Activated T-helper 17 cell treated with anti-CD3 and anti-CD28 coated beads, Interleukin-2, amount 50 U/mL, for 72 hours (primary cell): Measurements from ENCODE around the gene RNU1-4. TPM values are rescaled to one million over a fixed set of nuclear protein-coding genes. Genes with fewer than 3 reads are reported as not detected.
A peak's percentile ranks its signal among the peaks of the same experiment; 100 is the strongest.
"Not testable (repeated sequence)": the region's sequence is repeated elsewhere in the genome, so short reads cannot be mapped to it uniquely, and the experiment has no call there.

Source experiments
- ATAC-seq: fragments of 150-1000 bp; cut with Tn5 transposase; replicated peaks from 2 replicates; pipeline ENCODE4 v1.10.0; 2021; ENCODE audit warnings: mild to moderate bottlenecking, moderate library complexity
- H3K27ac Mint-ChIP-seq: one replicate; pipeline ENCODE4 v1.8.0; 2022; ENCODE audit warnings: mixed read lengths
- H3K27me3 Mint-ChIP-seq: one replicate; pipeline ENCODE4 v1.8.0; 2022; ENCODE audit warnings: mixed read lengths
- H3K36me3 Mint-ChIP-seq: one replicate; pipeline ENCODE4 v1.8.0; 2022; ENCODE audit warnings: low read depth, mild to moderate bottlenecking, mixed read lengths
- H3K4me1 Mint-ChIP-seq: one replicate; pipeline ENCODE4 v1.8.0; 2022; ENCODE audit warnings: mixed read lengths
- H3K4me3 Mint-ChIP-seq: one replicate; pipeline ENCODE4 v1.8.0; 2022; ENCODE audit warnings: mild to moderate bottlenecking, mixed read lengths
- H3K9me3 Mint-ChIP-seq: one replicate; pipeline ENCODE4 v1.8.0; 2022; ENCODE audit warnings: mixed read lengths
- total RNA-seq, 2 donors: library from RNA; stranded (reverse); gene quantifications; one replicate each; pipeline ENCODE4 v1.2.3, GENCODE V29; 2022

The RNU1-4 gene
- total RNA-seq, 2 donors from 2014 or later, result 1,202 to 2,371 TPM

DNA sequence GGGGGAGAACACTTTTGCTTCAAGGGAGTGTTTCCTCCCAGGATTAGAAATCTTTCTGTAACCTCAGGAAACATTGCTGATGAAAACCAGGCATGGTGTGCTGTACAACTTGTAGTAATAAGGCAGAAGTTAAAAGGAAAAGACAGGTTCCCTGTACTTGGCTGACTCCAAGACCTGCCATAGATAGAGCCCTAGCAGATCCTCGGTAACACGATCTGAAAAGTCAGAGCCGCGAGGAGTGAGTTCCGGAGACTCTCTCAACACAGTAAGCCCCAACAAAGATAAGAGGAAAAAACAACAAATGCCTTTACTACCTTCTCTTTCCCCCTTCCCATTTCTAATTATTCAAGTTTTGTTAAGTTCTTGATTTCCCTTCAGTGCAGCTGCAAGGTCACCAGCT lies 7.3 kb downstream of the RNU1-4 start:
- not testable (repeated sequence) for H3K4me3 Mint-ChIP-seq, H3K27me3 Mint-ChIP-seq, ATAC-seq, H3K27ac Mint-ChIP-seq, H3K4me1 Mint-ChIP-seq, H3K36me3 Mint-ChIP-seq, H3K9me3 Mint-ChIP-seq

- H3K36me3 Mint-ChIP-seq, H3K4me3 Mint-ChIP-seq, H3K9me3 Mint-ChIP-seq, H3K27ac Mint-ChIP-seq, H3K27me3 Mint-ChIP-seq, H3K4me1 Mint-ChIP-seq: not testable (repeated sequence)
- ATAC-seq, result peak; percentile 45
These were observed 8.4 kb downstream of the RNU1-4 start for GRCh38 chr1:16748710-16749109.

DNA sequence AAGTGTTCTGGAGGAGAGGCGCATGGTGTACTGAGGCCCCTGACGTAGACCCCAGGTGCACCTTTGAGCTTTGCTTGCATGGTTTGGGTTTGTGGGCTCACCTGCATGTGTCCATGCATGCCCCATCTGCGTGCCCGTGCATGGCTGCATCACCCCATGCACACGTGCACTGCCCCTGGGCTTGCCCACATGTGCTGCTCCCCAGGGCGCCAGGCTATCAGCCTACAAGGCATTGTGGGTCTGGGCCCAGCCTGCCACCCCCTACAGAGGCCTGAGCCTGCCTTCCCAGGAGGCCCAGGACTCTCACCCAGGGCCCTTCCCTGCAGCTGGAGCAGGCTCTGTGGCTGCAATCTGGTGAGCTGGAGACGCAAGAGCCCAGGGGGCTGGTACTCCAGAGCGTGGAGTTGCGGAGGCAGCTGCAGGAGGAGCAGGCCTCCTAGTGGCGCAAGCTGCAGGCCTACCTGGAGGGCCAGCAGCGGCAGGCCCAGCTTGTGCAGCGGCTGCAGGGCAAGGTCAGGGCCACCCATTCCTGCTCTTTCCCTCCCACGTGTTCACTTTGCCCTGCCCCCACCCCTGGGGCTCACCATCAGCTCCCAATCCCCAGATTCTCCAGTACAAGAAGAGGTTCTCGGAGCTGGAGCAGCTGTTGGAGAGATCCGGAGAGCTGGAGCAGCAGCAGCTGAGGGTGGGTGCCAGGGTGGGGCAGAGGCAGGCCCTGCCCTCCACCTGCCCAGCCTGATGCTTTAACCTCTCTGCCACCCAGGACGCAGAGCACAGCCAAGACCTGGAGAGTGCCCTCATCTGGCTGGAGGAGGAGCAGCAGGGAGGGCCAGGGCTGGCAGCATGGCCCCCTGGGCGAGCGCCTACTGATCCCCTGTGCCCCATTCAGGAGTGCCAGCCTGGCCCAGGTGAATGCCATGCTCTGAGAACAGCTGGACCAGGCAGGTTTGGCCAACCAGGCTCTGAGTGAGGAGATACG lies 9.9 kb downstream of the RNU1-4 start:
- H3K27ac Mint-ChIP-seq, H3K36me3 Mint-ChIP-seq, H3K4me1 Mint-ChIP-seq, H3K9me3 Mint-ChIP-seq, H3K4me3 Mint-ChIP-seq, H3K27me3 Mint-ChIP-seq: not testable (repeated sequence)
- peak; percentile 63 for ATAC-seq

GRCh38 chr1:16752770-16753169 lies 12.5 kb downstream of the RNU1-4 start:
- not testable (repeated sequence) for ATAC-seq, H3K9me3 Mint-ChIP-seq, H3K4me1 Mint-ChIP-seq, H3K4me3 Mint-ChIP-seq, H3K27me3 Mint-ChIP-seq, H3K27ac Mint-ChIP-seq, H3K36me3 Mint-ChIP-seq

- H3K4me1 Mint-ChIP-seq, H3K9me3 Mint-ChIP-seq, H3K36me3 Mint-ChIP-seq, H3K27me3 Mint-ChIP-seq, H3K27ac Mint-ChIP-seq, H3K4me3 Mint-ChIP-seq, ATAC-seq: not testable (repeated sequence)
These were observed 15.1 kb downstream of the RNU1-4 start for GRCh38 chr1:16755385-16755784.

GRCh38 chr1:16755932-16756331 lies 15.6 kb downstream of the RNU1-4 start:
- H3K36me3 Mint-ChIP-seq, H3K4me1 Mint-ChIP-seq, ATAC-seq, H3K27ac Mint-ChIP-seq, H3K4me3 Mint-ChIP-seq, H3K9me3 Mint-ChIP-seq, H3K27me3 Mint-ChIP-seq: not testable (repeated sequence)

- H3K27me3 Mint-ChIP-seq, H3K4me1 Mint-ChIP-seq, H3K9me3 Mint-ChIP-seq, H3K27ac Mint-ChIP-seq, ATAC-seq, H3K36me3 Mint-ChIP-seq, H3K4me3 Mint-ChIP-seq: not testable (repeated sequence)
These were observed 17.3 kb downstream of the RNU1-4 start for GRCh38 chr1:16757574-16757973.

- not testable (repeated sequence) for ATAC-seq, H3K27me3 Mint-ChIP-seq, H3K4me1 Mint-ChIP-seq, H3K27ac Mint-ChIP-seq, H3K4me3 Mint-ChIP-seq, H3K36me3 Mint-ChIP-seq, H3K9me3 Mint-ChIP-seq
These were observed 17.7 kb downstream of the RNU1-4 start for GRCh38 chr1:16758060-16758459.

DNA sequence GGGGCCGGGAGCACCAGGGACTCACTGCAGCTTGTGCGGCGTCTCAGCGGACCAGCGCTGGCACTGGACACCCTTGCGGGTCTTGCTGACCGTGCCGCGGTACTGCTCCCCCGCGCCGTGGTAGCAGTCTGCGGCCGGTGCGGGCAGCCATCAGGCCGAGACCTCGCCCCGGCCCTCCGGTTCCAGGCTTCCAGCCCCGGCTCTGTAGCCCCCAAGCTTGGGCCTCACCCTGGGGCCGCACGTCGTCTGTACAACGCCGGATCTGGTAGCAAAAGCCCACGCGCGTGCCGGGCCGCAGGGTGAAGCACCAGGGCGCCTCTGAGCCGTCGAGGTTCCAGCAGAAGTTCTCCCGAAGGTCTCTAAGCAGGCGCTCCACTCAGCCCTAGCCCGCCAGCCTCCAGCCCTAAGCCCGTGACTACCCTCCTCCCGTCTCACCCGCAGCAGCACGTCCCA lies 18.8 kb downstream of the RNU1-4 start:
- H3K4me3 Mint-ChIP-seq, H3K4me1 Mint-ChIP-seq, H3K27me3 Mint-ChIP-seq, H3K27ac Mint-ChIP-seq, H3K9me3 Mint-ChIP-seq, H3K36me3 Mint-ChIP-seq: not testable (repeated sequence)
- ATAC-seq, result peak; percentile 43

GRCh38 chr1:16759650-16760455 lies 19.5 kb downstream of the RNU1-4 start:
- H3K27me3 Mint-ChIP-seq, H3K4me1 Mint-ChIP-seq, H3K9me3 Mint-ChIP-seq, H3K36me3 Mint-ChIP-seq, H3K27ac Mint-ChIP-seq, H3K4me3 Mint-ChIP-seq: not testable (repeated sequence)
- ATAC-seq, result peak; percentile 50

GRCh38 chr1:16760456-16760765 lies 20.1 kb downstream of the RNU1-4 start:
- H3K36me3 Mint-ChIP-seq, H3K27me3 Mint-ChIP-seq, H3K9me3 Mint-ChIP-seq, H3K4me3 Mint-ChIP-seq, H3K27ac Mint-ChIP-seq, ATAC-seq, H3K4me1 Mint-ChIP-seq: not testable (repeated sequence)

- H3K27me3 Mint-ChIP-seq, H3K27ac Mint-ChIP-seq, H3K9me3 Mint-ChIP-seq, H3K4me1 Mint-ChIP-seq, H3K36me3 Mint-ChIP-seq, ATAC-seq, H3K4me3 Mint-ChIP-seq: not testable (repeated sequence)
These were observed 20.5 kb downstream of the RNU1-4 start for GRCh38 chr1:16760801-16761200.

DNA sequence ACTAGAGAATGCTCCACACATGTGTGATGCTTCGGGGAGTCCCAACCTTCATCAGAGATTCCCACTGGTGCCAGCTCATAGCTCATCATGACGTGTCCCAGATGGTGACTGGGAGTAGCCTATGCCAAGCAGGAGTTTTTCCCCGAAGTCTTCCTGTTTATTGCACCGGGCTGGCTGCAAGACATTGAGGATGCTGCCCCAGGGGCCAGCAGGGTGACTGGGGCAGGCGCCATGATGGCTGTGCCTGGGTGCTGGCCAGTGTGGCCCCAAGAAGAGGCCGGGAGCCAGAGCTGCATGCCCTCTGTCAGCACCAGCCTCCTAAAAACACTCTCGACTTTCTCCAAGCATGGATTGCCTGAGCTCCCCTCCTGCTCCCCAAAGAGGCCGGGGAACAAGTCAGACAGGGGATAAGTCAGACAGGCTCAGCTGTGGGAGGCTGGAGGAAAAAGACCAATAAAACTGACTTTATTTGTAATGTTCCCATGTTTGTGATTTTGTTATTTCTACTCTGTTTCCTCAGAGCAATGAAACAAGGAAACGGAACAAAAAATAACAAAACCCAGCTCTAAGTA lies 24.0 kb downstream of the RNU1-4 start:
- not testable (repeated sequence) for H3K4me3 Mint-ChIP-seq, H3K27me3 Mint-ChIP-seq, H3K9me3 Mint-ChIP-seq, H3K36me3 Mint-ChIP-seq, H3K4me1 Mint-ChIP-seq, H3K27ac Mint-ChIP-seq, ATAC-seq

GRCh38 chr1:16764820-16765655 lies 24.7 kb downstream of the RNU1-4 start:
- H3K9me3 Mint-ChIP-seq, H3K27ac Mint-ChIP-seq, H3K4me1 Mint-ChIP-seq, H3K36me3 Mint-ChIP-seq, H3K27me3 Mint-ChIP-seq, ATAC-seq, H3K4me3 Mint-ChIP-seq: not testable (repeated sequence)
